Mesothelial cell of epicardium (in vitro differentiated cells): ENCODE measurements around the gene CENPO. TPM values are rescaled to one million over a fixed set of nuclear protein-coding genes. Genes with fewer than 3 reads are reported as not detected.

Source experiments
- DNase-seq, 2 experiments: peaks; one replicate each; pipeline ENCODE4 v3.0.0; 2021; ENCODE audit warnings: low spot score in 2 of 2; ENCODE audit not compliant: unreplicated experiment in 2 of 2
- H3K27ac Mint-ChIP-seq: 2 replicates; pipeline ENCODE4 v1.8.0; 2021; ENCODE audit warnings: mixed read lengths
- H3K27me3 Mint-ChIP-seq: 2 replicates; pipeline ENCODE4 v1.8.0; 2021; ENCODE audit warnings: low read depth, mixed read lengths
- H3K36me3 Mint-ChIP-seq: 2 replicates; pipeline ENCODE4 v1.8.0; 2021; ENCODE audit warnings: mixed read lengths
- H3K4me1 Mint-ChIP-seq: 2 replicates; pipeline ENCODE4 v1.8.0; 2021; ENCODE audit warnings: mixed read lengths
- H3K4me3 Mint-ChIP-seq: 2 replicates; pipeline ENCODE4 v1.8.0; 2021; ENCODE audit warnings: mild to moderate bottlenecking, moderate library complexity, mixed read lengths
- H3K9me3 Mint-ChIP-seq: 2 replicates; pipeline ENCODE4 v1.8.0; 2021; ENCODE audit warnings: mixed read lengths
- CTCF ChIP-seq: fragments of 200-600 bp; sonication (generic); IDR thresholded peaks from one replicate; pipeline ENCODE4 v1.5.0; 2021; ENCODE audit warnings: antibody characterized with exemption; ENCODE audit not compliant: unreplicated experiment
- total RNA-seq: library from RNA; stranded (reverse); gene quantifications from 3 replicates; pipeline ENCODE4 v1.2.1, GENCODE V29; 2021

Gene CENPO
- total RNA-seq, 1 donor from 2014 or later, result 18.8 TPM

- H3K4me1 Mint-ChIP-seq, result no peaks in the 10 kb centered on the region
- H3K4me3 Mint-ChIP-seq, result no peak overlapping the region
- no peak overlapping the region for H3K27ac Mint-ChIP-seq
- DNase-seq, result no peak
- peaks cover 13% of the 10 kb centered on the region for H3K36me3 Mint-ChIP-seq
- H3K27me3 Mint-ChIP-seq, result no peaks in the 10 kb centered on the region
- TF ChIP-seq CTCF, result no peak
- H3K9me3 Mint-ChIP-seq, result no peaks in the 10 kb centered on the region
Observed at GRCh38 chr2:24749069-24749691, 44.0 kb upstream of the CENPO start.

- H3K36me3 Mint-ChIP-seq, result peaks cover 13% of the 10 kb centered on the region
- DNase-seq, result no peak
- H3K4me3 Mint-ChIP-seq, result no peak overlapping the region
- no peaks in the 10 kb centered on the region for H3K9me3 Mint-ChIP-seq
- no peaks in the 10 kb centered on the region for H3K27me3 Mint-ChIP-seq
- no peaks in the 10 kb centered on the region for H3K4me1 Mint-ChIP-seq
- TF ChIP-seq CTCF, result no peak
- H3K27ac Mint-ChIP-seq, result no peak overlapping the region
Observed at GRCh38 chr2:24754985-24755705, 38.1 kb upstream of the CENPO start.

GRCh38 chr2:24756789-24757188 lies 36.4 kb upstream of the CENPO start:
- Mint-ChIP-seq H3K4me3 (no peak overlapping the region), H3K36me3 (peaks cover 20% of the 10 kb centered on the region), H3K27ac (no peak overlapping the region), H3K27me3 (no peaks in the 10 kb centered on the region), H3K4me1 (no peaks in the 10 kb centered on the region), H3K9me3 (no peaks in the 10 kb centered on the region)
- TF ChIP-seq CTCF, result no peak
- DNase-seq, result no peak

GRCh38 chr2:24761866-24762265 lies 31.4 kb upstream of the CENPO start:
- no peak for DNase-seq
- TF ChIP-seq CTCF, result no peak
- H3K4me1 Mint-ChIP-seq, result no peaks in the 10 kb centered on the region
- no peaks in the 10 kb centered on the region for H3K9me3 Mint-ChIP-seq
- H3K4me3 Mint-ChIP-seq, result no peak overlapping the region
- H3K27me3 Mint-ChIP-seq, result no peaks in the 10 kb centered on the region
- H3K36me3 Mint-ChIP-seq, result peaks cover 44% of the 10 kb centered on the region
- peak overlapping the region; percentile 28 for H3K27ac Mint-ChIP-seq

GRCh38 chr2:24762518-24762917 lies 30.7 kb upstream of the CENPO start:
- Mint-ChIP-seq H3K4me1 (no peaks in the 10 kb centered on the region), H3K27ac (no peak overlapping the region), H3K27me3 (no peaks in the 10 kb centered on the region), H3K9me3 (no peaks in the 10 kb centered on the region), H3K36me3 (peaks cover 44% of the 10 kb centered on the region), H3K4me3 (no peak overlapping the region)
- no peak for DNase-seq
- TF ChIP-seq CTCF, result no peak
